Kidney (tissue), 14 donors: ENCODE results near the gene AUTS2. TPM values are rescaled to one million over a fixed set of nuclear protein-coding genes. Genes with fewer than 3 reads are reported as not detected.

ENCODE experiments used
- DNase-seq, 5 donors: peaks; one replicate each; pipeline ENCODE4 v3.0.0-alpha.2; 2013 to 2020
- FAIRE-seq: peaks from 2 replicates; lab custom pipeline; 2012; peaks lifted over from hg19 to GRCh38; lab: Jason Lieb, UNC
- H3K27ac ChIP-seq, 2 donors: one replicate each; pipeline ENCODE4 v1.7.0; 2013; ENCODE audit warnings: low read depth in 2 of 2, low read length in 2 of 2, inconsistent platforms in 1 of 2
- H3K27me3 ChIP-seq: one replicate; pipeline ENCODE4 v1.7.1; 2013; ENCODE audit warnings: low read length, inconsistent platforms; ENCODE audit not compliant: control insufficient read depth, insufficient read depth
- H3K36me3 ChIP-seq, 3 donors: one replicate each; pipeline versions ENCODE4 v1.7.0 to v1.7.1; 2013; ENCODE audit warnings: low read length in 3 of 3, control low read depth in 1 of 3, inconsistent platforms in 1 of 3; ENCODE audit not compliant: insufficient read depth in 3 of 3, control insufficient read depth in 2 of 3
- H3K4me1 ChIP-seq, 3 donors: one replicate each; pipeline versions ENCODE4 v1.7.0 to v1.7.1; 2013; ENCODE audit warnings: low read length in 3 of 3, inconsistent platforms in 1 of 3, low read depth in 1 of 3; ENCODE audit not compliant: control insufficient read depth in 2 of 3, insufficient read depth in 2 of 3
- H3K4me3 ChIP-seq, 3 donors: one replicate each; pipeline versions ENCODE4 v1.7.0 to v1.8.1; 2013; ENCODE audit warnings: low read length in 3 of 3, control low read depth in 1 of 3, inconsistent platforms in 1 of 3
- H3K9ac ChIP-seq, 3 donors: one replicate each; pipeline versions ENCODE4 v1.7.0 to v1.7.1; 2013; ENCODE audit warnings: low read length in 3 of 3, control low read depth in 1 of 3, inconsistent platforms in 1 of 3
- H3K9me3 ChIP-seq, 3 donors: one replicate each; pipeline versions ENCODE4 v1.7.0 to v1.7.1; 2013; ENCODE audit warnings: low read length in 3 of 3, control low read depth in 1 of 3, inconsistent platforms in 1 of 3; ENCODE audit not compliant: control insufficient read depth in 2 of 3, insufficient read depth in 1 of 3
- CTCF ChIP-seq: IDR thresholded peaks from 3 replicates; pipeline ENCODE4 v1.5.1; 2012; ENCODE audit warnings: mild to moderate bottlenecking, moderate library complexity, borderline replicate concordance; ENCODE audit not compliant: insufficient read depth; ENCODE audit errors: extremely low read depth
- intact Hi-C: fragments of 100-400 bp; cut with DNase I; formaldehyde crosslinking; loops from one replicate; pipeline ENCODE4 v1.11.1; 2022
- polyA plus RNA-seq: library from polyadenylated mRNA; stranded (reverse); fragments of 350-450 nt; fragmentation: Illumina TruSeq; extraction: RNeasy Lipid Tissue Mini Kit (QIAGEN cat#74804); gene quantifications from one replicate; pipeline ENCODE4 v1.2.3, GENCODE V29; 2014; ENCODE audit warnings: low read depth, low replicate concordance; ENCODE audit not compliant: insufficient read depth
- total RNA-seq: library from RNA; stranded (reverse); fragmentation: NEBNext Ultra II Directional; extraction: Animal tissue kit (Norgen Biotek cat#: 25700); gene quantifications from one replicate; pipeline ENCODE4 v1.2.1, GENCODE V29; 2021
- donor health status: control.
- donor health status: control.
- donor health status: control.
- donor health status: control.
- donor health status: control.
- donor health status: DM: yes; HTN: yes; CAD: no.
- donor health status: Normal renal cell carcinoma (clear cell type).

The AUTS2 gene
- total and polyA plus RNA-seq, 2 donors from 2014 or later, result 5.2 to 33.8 TPM

- intact Hi-C loops, result no loop called here
- DNase-seq (peak in 3 of 5 donors; percentile 18 to 68 (median 61)), FAIRE-seq (no peak)
- Histone ChIP-seq H3K4me3 (no peak overlapping the region), H3K9me3 (no peaks in the 10 kb centered on the region), H3K9ac (no peak overlapping the region), H3K27me3 (no peaks in the 10 kb centered on the region), H3K27ac (no peak overlapping the region), H3K4me1 (no peaks in the 10 kb centered on the region), H3K36me3 (no peaks in the 10 kb centered on the region)
- TF ChIP-seq CTCF, result no peak
Observed at GRCh38 chr7:70183278-70183677, 585.0 kb downstream of the AUTS2 start.

DNA sequence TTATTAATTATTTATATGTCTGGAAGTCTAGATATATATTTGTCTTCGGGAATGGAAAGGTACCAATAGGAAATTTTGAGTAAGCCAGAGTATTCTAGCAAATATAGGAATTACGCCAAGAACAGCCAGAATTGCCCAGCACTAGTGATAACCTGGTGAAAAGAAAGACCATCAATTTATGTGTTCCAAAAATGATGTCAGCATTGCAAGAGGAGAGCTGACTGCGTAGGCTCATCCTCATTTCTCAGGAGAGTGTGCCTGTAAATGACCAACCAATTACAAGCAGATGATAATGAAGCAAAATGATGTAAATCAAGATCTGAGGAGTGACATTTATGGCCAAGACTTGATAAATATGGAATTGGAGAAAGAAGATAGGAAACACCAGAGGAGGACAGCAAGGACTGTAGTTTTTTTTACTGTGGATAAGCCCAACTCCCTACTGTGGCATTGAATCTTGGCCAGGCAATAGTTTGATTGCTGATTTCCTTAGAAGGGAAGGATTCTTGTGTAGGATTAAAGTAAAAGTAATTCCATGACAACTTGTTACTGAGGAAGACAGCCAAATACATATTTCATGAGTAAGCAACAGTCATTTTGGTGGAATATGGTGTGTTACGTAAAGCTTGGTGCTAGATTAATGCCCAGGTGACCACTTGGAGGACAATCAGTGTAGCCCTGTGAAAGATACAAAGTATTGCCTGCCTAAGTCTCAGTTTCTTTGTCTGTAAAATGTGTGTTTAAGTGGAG is 590.8 kb downstream of the AUTS2 start:
- no peak for TF ChIP-seq CTCF
- Histone ChIP-seq H3K27me3 (no peaks in the 10 kb centered on the region), H3K4me1 (no peaks in the 10 kb centered on the region), H3K9me3 (no peaks in the 10 kb centered on the region), H3K27ac (no peak overlapping the region), H3K36me3 (no peaks in the 10 kb centered on the region), H3K9ac (no peak overlapping the region), H3K4me3 (no peak overlapping the region)
- DNase-seq (no peak), FAIRE-seq (no peak)
- intact Hi-C loops, result no loop called here

GRCh38 chr7:70189776-70190175 is 591.5 kb downstream of the AUTS2 start:
- H3K9me3 ChIP-seq, result no peaks in the 10 kb centered on the region
- no peak for DNase-seq
- no peak overlapping the region for H3K4me3 ChIP-seq
- H3K27ac ChIP-seq, result no peak overlapping the region
- intact Hi-C loops, result no loop called here
- no peaks in the 10 kb centered on the region for H3K4me1 ChIP-seq
- no peak for TF ChIP-seq CTCF
- no peak overlapping the region for H3K9ac ChIP-seq
- H3K36me3 ChIP-seq, result no peaks in the 10 kb centered on the region
- H3K27me3 ChIP-seq, result no peaks in the 10 kb centered on the region
- FAIRE-seq, result no peak

GRCh38 chr7:70190281-70190680 is 592.0 kb downstream of the AUTS2 start:
- Histone ChIP-seq H3K27ac (no peak overlapping the region), H3K4me3 (no peak overlapping the region), H3K9ac (no peak overlapping the region), H3K27me3 (no peaks in the 10 kb centered on the region), H3K9me3 (no peaks in the 10 kb centered on the region), H3K36me3 (no peaks in the 10 kb centered on the region), H3K4me1 (no peaks in the 10 kb centered on the region)
- TF ChIP-seq CTCF, result no peak
- intact Hi-C loops, result no loop called here
- FAIRE-seq, result no peak
- no peak for DNase-seq
